SK-N-SH treated with all-trans-retinoic acid at 6 μM for 48 hours (cell line): ENCODE measurements around the gene DUSP5.

ENCODE experiments used
- ATAC-seq: fragments of 200-7000 bp; cut with Tn5 transposase; 3 replicates; pipeline ENCODE4 v1.9.1; 2020; ENCODE audit warnings: mild to moderate bottlenecking, moderate library complexity
- ARNTL ChIP-seq: fragments of 450-650 bp; formaldehyde crosslinking; IDR thresholded peaks from 2 replicates; pipeline ENCODE4 v1.5.0; 2020; ENCODE audit warnings: low read depth, mild to moderate bottlenecking, moderate library complexity, borderline replicate concordance
- BACH2 ChIP-seq: fragments of 250-450 bp; sonication (Bioruptor Pico); IDR thresholded peaks from 2 replicates; pipeline ENCODE4 v1.9.0; 2021; ENCODE audit warnings: mild to moderate bottlenecking, borderline replicate concordance
- CSDC2 ChIP-seq: fragments of 250-450 bp; sonication (Bioruptor Pico); IDR thresholded peaks from 2 replicates; pipeline ENCODE4 v1.5.0; 2020; ENCODE audit warnings: mild to moderate bottlenecking, moderate library complexity
- CSRNP3 ChIP-seq: fragments of 250-450 bp; sonication (Bioruptor Pico); IDR thresholded peaks from 2 replicates; pipeline ENCODE4 v1.5.1; 2021; ENCODE audit warnings: mild to moderate bottlenecking, moderate library complexity
- ESRRG ChIP-seq: fragments of 250-450 bp; sonication (Bioruptor Pico); IDR thresholded peaks from 2 replicates; pipeline ENCODE4 v1.6.1; 2021; ENCODE audit warnings: mild to moderate bottlenecking
- GLIS3 ChIP-seq: fragments of 250-450 bp; sonication (Bioruptor Pico); IDR thresholded peaks from 2 replicates; pipeline ENCODE4 v1.5.0; 2020; ENCODE audit warnings: mild to moderate bottlenecking, moderate library complexity
- ISL1 ChIP-seq: fragments of 250-450 bp; sonication (Bioruptor Pico); IDR thresholded peaks from 2 replicates; pipeline ENCODE4 v2.1.2; 2022; ENCODE audit warnings: mild to moderate bottlenecking, moderate library complexity
- OSR1 ChIP-seq: fragments of 250-450 bp; sonication (Bioruptor Pico); IDR thresholded peaks from 2 replicates; pipeline ENCODE4 v1.8.0; 2022; ENCODE audit warnings: moderate library complexity, mild to moderate bottlenecking, inconsistent platforms
- PATZ1 ChIP-seq: fragments of 250-450 bp; sonication (Bioruptor Pico); IDR thresholded peaks from 2 replicates; pipeline ENCODE4 v1.8.0; 2020; ENCODE audit warnings: mild to moderate bottlenecking, moderate library complexity, borderline replicate concordance
- POU6F1 ChIP-seq: fragments of 250-450 bp; sonication (Bioruptor Pico); IDR thresholded peaks from 2 replicates; pipeline ENCODE4 v1.8.0; 2021; ENCODE audit warnings: low read depth, mild to moderate bottlenecking, moderate library complexity, borderline replicate concordance
- PPARA ChIP-seq: fragments of 250-450 bp; sonication (Bioruptor Pico); IDR thresholded peaks from 2 replicates; pipeline ENCODE4 v1.5.0; 2020; ENCODE audit warnings: mild to moderate bottlenecking, borderline replicate concordance
- RARB ChIP-seq: fragments of 250-450 bp; sonication (Bioruptor Pico); IDR thresholded peaks from 2 replicates; pipeline ENCODE4 v1.8.0; 2021; ENCODE audit warnings: mild to moderate bottlenecking, moderate library complexity
- SNAI2 ChIP-seq: fragments of 250-450 bp; sonication (Bioruptor Pico); IDR thresholded peaks from 2 replicates; pipeline ENCODE4 v1.5.0; 2020; ENCODE audit warnings: mild to moderate bottlenecking, moderate library complexity
- TCF4 ChIP-seq: fragments of 250-450 bp; sonication (Bioruptor Pico); IDR thresholded peaks from 2 replicates; pipeline ENCODE4 v1.8.0; 2021; ENCODE audit warnings: mild to moderate bottlenecking, moderate library complexity, borderline replicate concordance
- TOX ChIP-seq: fragments of 250-450 bp; sonication (Bioruptor Pico); IDR thresholded peaks from 2 replicates; pipeline ENCODE4 v1.8.0; 2021; ENCODE audit warnings: mild to moderate bottlenecking, moderate library complexity, borderline replicate concordance
- ZC3H10 ChIP-seq: fragments of 250-450 bp; sonication (Bioruptor Pico); IDR thresholded peaks from 2 replicates; pipeline ENCODE4 v1.5.1; 2021; ENCODE audit warnings: mild to moderate bottlenecking, moderate library complexity
- ZFP3 ChIP-seq: fragments of 250-450 bp; sonication (Bioruptor Pico); IDR thresholded peaks from 2 replicates; pipeline ENCODE4 v1.5.0; 2020; ENCODE audit warnings: mild to moderate bottlenecking, moderate library complexity
- ZFP30 ChIP-seq: fragments of 450-650 bp; formaldehyde crosslinking; IDR thresholded peaks from 2 replicates; pipeline ENCODE4 v1.5.0; 2022; ENCODE audit warnings: mild to moderate bottlenecking, moderate library complexity
- ZNF565 ChIP-seq: fragments of 450-650 bp; formaldehyde crosslinking; conservative IDR thresholded peaks from 2 replicates; pipeline ENCODE4 v1.5.0; 2020; ENCODE audit warnings: low read depth, mild to moderate bottlenecking, moderate library complexity
- ZNF70 ChIP-seq: fragments of 450-650 bp; formaldehyde crosslinking; IDR thresholded peaks from 2 replicates; pipeline ENCODE4 v1.5.0; 2020; ENCODE audit warnings: mild to moderate bottlenecking, moderate library complexity
- ZNF8 ChIP-seq: fragments of 450-650 bp; formaldehyde crosslinking; IDR thresholded peaks from 2 replicates; pipeline ENCODE4 v1.5.0; 2020; ENCODE audit warnings: mild to moderate bottlenecking, moderate library complexity
- TF ChIP-seq, protein P1 (sequence below): fragments of 250-450 bp; sonication (Bioruptor Pico); IDR thresholded peaks from 2 replicates; pipeline ENCODE4 v1.5.1; 2020; ENCODE audit warnings: low read depth, mild to moderate bottlenecking, moderate library complexity

Gene DUSP5

GRCh38 chr10:110513949-110514348 is 16.2 kb downstream of the DUSP5 start:
- no peak for TF ChIP-seq ZC3H10
- no peak for TF ChIP-seq PATZ1
- TF ChIP-seq SNAI2 (CRISPR knock-in tag) = no peak
- no peak for TF ChIP-seq ISL1
- TF ChIP-seq PPARA (CRISPR knock-in tag) = no peak
- TF ChIP-seq CSRNP3 (CRISPR knock-in tag) = no peak
- TF ChIP-seq ARNTL (CRISPR knock-in tag) = no peak
- TF ChIP-seq POU6F1 = no peak
- no peak for TF ChIP-seq TCF4 (CRISPR knock-in tag)
- no peak for TF ChIP-seq BACH2 (CRISPR knock-in tag)
- no peak for TF ChIP-seq TOX
- no peak for TF ChIP-seq ZNF70 (CRISPR knock-in tag)
- no peak for TF ChIP-seq RARB
- ATAC-seq = no peak

- no peak for TF ChIP-seq CSRNP3 (CRISPR knock-in tag)
- TF ChIP-seq OSR1 (CRISPR knock-in tag) = no peak
- no peak for TF ChIP-seq ZNF8
- no peak for TF ChIP-seq ISL1
- TF ChIP-seq, protein P1, sequence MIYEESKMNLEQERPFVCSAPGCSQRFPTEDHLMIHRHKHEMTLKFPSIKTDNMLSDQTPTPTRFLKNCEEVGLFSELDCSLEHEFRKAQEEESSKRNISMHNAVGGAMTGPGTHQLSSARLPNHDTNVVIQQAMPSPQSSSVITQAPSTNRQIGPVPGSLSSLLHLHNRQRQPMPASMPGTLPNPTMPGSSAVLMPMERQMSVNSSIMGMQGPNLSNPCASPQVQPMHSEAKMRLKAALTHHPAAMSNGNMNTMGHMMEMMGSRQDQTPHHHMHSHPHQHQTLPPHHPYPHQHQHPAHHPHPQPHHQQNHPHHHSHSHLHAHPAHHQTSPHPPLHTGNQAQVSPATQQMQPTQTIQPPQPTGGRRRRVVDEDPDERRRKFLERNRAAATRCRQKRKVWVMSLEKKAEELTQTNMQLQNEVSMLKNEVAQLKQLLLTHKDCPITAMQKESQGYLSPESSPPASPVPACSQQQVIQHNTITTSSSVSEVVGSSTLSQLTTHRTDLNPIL (CRISPR knock-in tag) = no peak
- no peak for TF ChIP-seq ARNTL (CRISPR knock-in tag)
- TF ChIP-seq GLIS3 (CRISPR knock-in tag) = no peak
- no peak for TF ChIP-seq ZFP30
- TF ChIP-seq PPARA (CRISPR knock-in tag) = no peak
- TF ChIP-seq TCF4 (CRISPR knock-in tag) = no peak
- TF ChIP-seq PATZ1 = no peak
- no peak for TF ChIP-seq RARB
- no peak for TF ChIP-seq TOX
- TF ChIP-seq CSDC2 = no peak
- ATAC-seq = no peak
Measured at GRCh38 chr10:110514848-110515247, 17.1 kb downstream of the DUSP5 start.

DNA sequence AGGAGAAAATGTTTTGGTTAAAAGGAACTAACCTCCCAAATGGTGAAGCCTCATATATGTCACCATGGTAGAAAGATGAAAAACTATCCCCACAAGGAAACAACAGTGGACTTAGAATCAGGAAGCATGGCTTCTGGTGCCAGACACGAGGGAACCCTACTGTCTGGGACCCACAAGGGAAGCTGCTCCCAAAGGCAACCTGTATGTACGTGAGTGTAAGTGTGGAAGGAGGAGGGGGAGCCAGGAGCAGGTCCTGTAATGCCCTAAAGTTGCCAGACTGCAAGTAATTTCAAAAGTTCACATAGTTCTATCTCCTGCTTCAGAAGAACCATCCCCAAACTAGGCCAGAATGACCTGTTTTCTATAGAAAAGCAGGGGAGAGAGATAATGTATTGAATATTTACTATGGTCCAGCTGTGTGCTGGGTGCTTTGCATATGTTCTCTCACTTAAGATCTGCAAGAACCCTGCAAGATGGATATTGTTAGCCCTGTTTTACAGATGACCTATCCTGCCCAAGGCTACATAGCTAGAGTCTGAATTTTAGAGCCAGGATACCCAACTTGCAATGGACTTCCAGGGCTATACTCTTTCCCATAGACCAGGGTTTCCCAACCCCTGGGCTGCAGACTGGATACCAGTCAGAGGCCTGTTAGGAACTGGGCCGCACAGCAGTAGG is 19.2 kb downstream of the DUSP5 start:
- no peak for ATAC-seq
- TF ChIP-seq ZFP30 (no peak), ZNF565 (CRISPR knock-in tag) (no peak), ZC3H10 (no peak), ESRRG (CRISPR knock-in tag) (no peak), ZFP3 (CRISPR knock-in tag) (no peak), OSR1 (CRISPR knock-in tag) (no peak), ZNF8 (no peak)
- TF ChIP-seq, all 23 proteins: peak for 0
